ENCODE data around the gene VWA1. TPM values are rescaled to one million over a fixed set of nuclear protein-coding genes. Genes with fewer than 3 reads are reported as not detected.

Gene VWA1
- total RNA-seq = 6.9 and 14.0 TPM in 2 replicates

GRCh38 chr1:1435106-1435903 is at the start of gene VWA1:
VWA1 (plus strand) TSS chr1:1435690; CDS start chr1:1435749, 59 bp downstream.

GRCh38 chr1:1399187-1399871 is 36.2 kb upstream of the VWA1 start, which contains the start of gene CCNL2:
CCNL2 (minus strand) TSS chr1:1399335; CDS start chr1:1399306, 29 bp downstream.

GRCh38 chr1:1406821-1407635 is 28.5 kb upstream of the VWA1 start, which contains the start of gene MRPL20:
MRPL20 (minus strand) TSS chr1:1407293; CDS start chr1:1407217, 76 bp downstream.

GRCh38 chr1:1421147-1421906 is 14.2 kb upstream of the VWA1 start, which contains the start of gene ANKRD65:
ANKRD65 (minus strand) TSS chr1:1421276; CDS start chr1:1421005, 271 bp downstream.

GRCh38 chr1:1449099-1449739 is 13.7 kb downstream of the VWA1 start, which contains the start of gene ATAD3C:
ATAD3C (plus strand) TSS chr1:1449689; CDS start chr1:1450684, 995 bp downstream.

GRCh38 chr1:1471389-1472052 is 36.0 kb downstream of the VWA1 start, which contains the start of gene ATAD3B:
ATAD3B (plus strand) TSS chr1:1471765; CDS start chr1:1471885, 120 bp downstream.

Other genes with a start within 250 kb of the VWA1 start
- gene TNFRSF18, start 229.1 kb upstream of the VWA1 start, total RNA-seq = 4.1 TPM in 1 of 2 replicates, not detected in the other
- 3.3 and 5.9 TPM in 2 replicates for gene TNFRSF4, start 221.5 kb upstream of the VWA1 start, total RNA-seq
- 201 and 230 TPM in 2 replicates for gene SDF4, start 203.7 kb upstream of the VWA1 start, total RNA-seq
- gene B3GALT6, start 203.5 kb upstream of the VWA1 start, total RNA-seq = 32.1 and 35.6 TPM in 2 replicates
- gene C1QTNF12, start 189.0 kb upstream of the VWA1 start, total RNA-seq = 0.25 and 0.93 TPM in 2 replicates
- gene UBE2J2, start 161.8 kb upstream of the VWA1 start, total RNA-seq = 37.2 and 39.1 TPM in 2 replicates
- gene SCNN1D, start 155.3 kb upstream of the VWA1 start, total RNA-seq = 0.44 and 1.2 TPM in 2 replicates
- gene ACAP3, start 127.8 kb upstream of the VWA1 start, total RNA-seq = 24.8 and 30.2 TPM in 2 replicates
- gene PUSL1, start 127.1 kb upstream of the VWA1 start, total RNA-seq = 32.4 and 33.3 TPM in 2 replicates
- 55.9 and 57.5 TPM in 2 replicates for gene INTS11, start 111.0 kb upstream of the VWA1 start, total RNA-seq
- 23.7 and 25.1 TPM in 2 replicates for gene CPTP, start 110.9 kb upstream of the VWA1 start, total RNA-seq
- gene TAS1R3, start 104.4 kb upstream of the VWA1 start, total RNA-seq = 0.06 TPM in 1 of 2 replicates, not detected in the other
- 34.1 and 38.3 TPM in 2 replicates for gene DVL1, start 86.3 kb upstream of the VWA1 start, total RNA-seq
- 630 and 641 TPM in 2 replicates for gene MXRA8, start 77.1 kb upstream of the VWA1 start, total RNA-seq
- 105 and 109 TPM in 2 replicates for gene AURKAIP1, start 60.5 kb upstream of the VWA1 start, total RNA-seq
- gene CCNL2, start 36.4 kb upstream of the VWA1 start, total RNA-seq = 119 and 121 TPM in 2 replicates
- gene MRPL20, start 28.4 kb upstream of the VWA1 start, total RNA-seq = 91.9 and 98.0 TPM in 2 replicates
- gene ANKRD65, start 14.4 kb upstream of the VWA1 start, total RNA-seq = 0.20 and 1.00 TPM in 2 replicates
- not detected in 2 replicates for gene ATAD3C, start 14.0 kb downstream of the VWA1 start, total RNA-seq
- 8.6 and 9.3 TPM in 2 replicates for gene ATAD3B, start 36.1 kb downstream of the VWA1 start, total RNA-seq
- 19.9 and 27.5 TPM in 2 replicates for gene ATAD3A, start 76.5 kb downstream of the VWA1 start, total RNA-seq
- gene TMEM240, start 104.9 kb downstream of the VWA1 start, total RNA-seq = 1.2 and 5.8 TPM in 2 replicates
- gene SSU72, start 139.2 kb downstream of the VWA1 start, total RNA-seq = 95.3 and 101 TPM in 2 replicates
- gene FNDC10, start 164.4 kb downstream of the VWA1 start, total RNA-seq = 12.5 and 15.5 TPM in 2 replicates
- gene MIB2, start 179.8 kb downstream of the VWA1 start, total RNA-seq = 40.8 and 48.0 TPM in 2 replicates
- 13.6 and 15.7 TPM in 2 replicates for gene MMP23B, start 196.5 kb downstream of the VWA1 start, total RNA-seq
- 10.8 and 12.0 TPM in 2 replicates for gene CDK11B, start 223.3 kb downstream of the VWA1 start, total RNA-seq

Data from cardiac ventricle fibroblast (primary cell).